Gastroesophageal sphincter (tissue), 3 donors: ENCODE data around the gene WIPF2.

ENCODE experiments used
- CTCF ChIP-seq, 4 experiments: fragments of 200-600 bp in 2 of 4; fragments of 450-650 bp in 2 of 4; sonication (generic) in 1 of 4; IDR thresholded peaks; one replicate each; pipeline ENCODE4 v1.5.1; 2017 to 2019; ENCODE audit warnings: antibody characterized with exemption in 4 of 4, mild to moderate bottlenecking in 2 of 4, moderate library complexity in 2 of 4
- EP300 ChIP-seq: sonication (generic); formaldehyde crosslinking; IDR thresholded peaks from one replicate; pipeline ENCODE4 v1.6.1; 2017; ENCODE audit warnings: antibody characterized with exemption, mild to moderate bottlenecking
- POLR2A ChIP-seq, 2 donors: fragments of 450-650 bp; IDR thresholded peaks; one replicate each; pipeline ENCODE4 v1.6.1; 2017; ENCODE audit warnings: antibody characterized with exemption in 2 of 2, mild to moderate bottlenecking in 2 of 2, moderate library complexity in 1 of 2
- POLR2AphosphoS5 ChIP-seq: sonication (generic); formaldehyde crosslinking; IDR thresholded peaks from one replicate; pipeline ENCODE4 v1.6.1; 2017; ENCODE audit warnings: antibody characterized with exemption

GRCh38 chr17:40315206-40315605 lies 96.1 kb downstream of the WIPF2 start:
- TF ChIP-seq POLR2A (IDR thresholded peaks at IDR 0.05) (no peak), CTCF (IDR thresholded peaks at IDR 0.05) (no peak), POLR2AphosphoS5 (no peak), EP300 (no peak)
